ENCODE measurements around the gene DOCK2. TPM values are rescaled to one million over a fixed set of nuclear protein-coding genes. Genes with fewer than 3 reads are reported as not detected.

The DOCK2 gene
- polyA plus RNA-seq, 1 donor (not counting 4 experiments of a cell fraction or from before 2014, with no cell fraction given) = 0.21 TPM

DNA sequence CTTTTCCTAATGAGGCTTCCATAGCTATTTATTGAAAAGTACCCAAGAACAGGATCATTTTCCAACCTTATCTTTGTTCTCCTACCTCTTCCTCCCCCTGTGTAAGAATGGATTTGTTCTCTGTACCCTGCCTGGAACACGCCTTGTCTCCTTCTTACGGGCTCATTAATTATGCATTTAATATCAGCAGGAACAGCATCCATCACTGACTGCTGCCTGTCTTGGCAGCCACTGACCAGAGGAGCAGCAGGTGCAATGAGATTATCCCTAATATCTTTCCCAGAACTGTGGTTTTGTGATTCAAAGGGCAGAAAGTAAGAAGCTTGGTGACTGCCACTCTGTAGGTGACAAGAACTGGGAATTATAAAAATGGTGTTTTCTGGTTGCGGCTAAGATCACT is 362.5 kb downstream of the DOCK2 start:
- dilution Hi-C loops (cut with MboI; ENCODE audit: extremely low pct_ligation_motif_present, low sequenced_read_pairs) = no loop called here
- no peak for TF ChIP-seq EZH2 (IDR thresholded peaks at IDR 0.05; ENCODE audit: low read length)
- TF ChIP-seq, protein P1, sequence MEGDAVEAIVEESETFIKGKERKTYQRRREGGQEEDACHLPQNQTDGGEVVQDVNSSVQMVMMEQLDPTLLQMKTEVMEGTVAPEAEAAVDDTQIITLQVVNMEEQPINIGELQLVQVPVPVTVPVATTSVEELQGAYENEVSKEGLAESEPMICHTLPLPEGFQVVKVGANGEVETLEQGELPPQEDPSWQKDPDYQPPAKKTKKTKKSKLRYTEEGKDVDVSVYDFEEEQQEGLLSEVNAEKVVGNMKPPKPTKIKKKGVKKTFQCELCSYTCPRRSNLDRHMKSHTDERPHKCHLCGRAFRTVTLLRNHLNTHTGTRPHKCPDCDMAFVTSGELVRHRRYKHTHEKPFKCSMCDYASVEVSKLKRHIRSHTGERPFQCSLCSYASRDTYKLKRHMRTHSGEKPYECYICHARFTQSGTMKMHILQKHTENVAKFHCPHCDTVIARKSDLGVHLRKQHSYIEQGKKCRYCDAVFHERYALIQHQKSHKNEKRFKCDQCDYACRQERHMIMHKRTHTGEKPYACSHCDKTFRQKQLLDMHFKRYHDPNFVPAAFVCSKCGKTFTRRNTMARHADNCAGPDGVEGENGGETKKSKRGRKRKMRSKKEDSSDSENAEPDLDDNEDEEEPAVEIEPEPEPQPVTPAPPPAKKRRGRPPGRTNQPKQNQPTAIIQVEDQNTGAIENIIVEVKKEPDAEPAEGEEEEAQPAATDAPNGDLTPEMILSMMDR (optimal IDR thresholded peaks at IDR 0.05 in 1 of 3, IDR thresholded peaks at IDR 0.05 in 1 of 3, conservative IDR thresholded peaks at IDR 0.05 in 1 of 3; ENCODE audit: extremely low read depth in 1 of 3, insufficient read depth in 2 of 3, low read length in 3 of 3) = no peak
- H4K20me1 ChIP-seq (ENCODE audit: control insufficient read depth, extremely low read depth, insufficient read depth, low read length) = no peaks in the 10 kb centered on the region
- no peaks in the 10 kb centered on the region for H3K27me3 ChIP-seq (ENCODE audit: control insufficient read depth, extremely low read depth, insufficient read depth, low read length)
- H3K9me3 ChIP-seq (ENCODE audit: control insufficient read depth, low read depth, low read length) = no peaks in the 10 kb centered on the region
- H3K27ac ChIP-seq (ENCODE audit: control insufficient read depth, insufficient read depth, low read length) = no peak overlapping the region
- no peaks in the 10 kb centered on the region for H3K79me2 ChIP-seq (ENCODE audit: control insufficient read depth, insufficient read depth, low read length)
- H2AFZ ChIP-seq (ENCODE audit: control insufficient read depth, low read length) = no peak overlapping the region
- H3K4me1 ChIP-seq (ENCODE audit: control insufficient read depth, extremely low read depth, insufficient read depth, low read length) = no peaks in the 10 kb centered on the region
- H3K4me3 ChIP-seq (ENCODE audit: control insufficient read depth in 2 of 3, extremely low read depth in 1 of 3, insufficient read depth in 2 of 3, low read depth in 1 of 3, low read length in 3 of 3) = no peak overlapping the region
- no peaks in the 10 kb centered on the region for H3K9me1 ChIP-seq (ENCODE audit: control insufficient read depth, extremely low read depth, insufficient read depth, low read length)
- H3K36me3 ChIP-seq (ENCODE audit: control insufficient read depth in 2 of 2, extremely low read depth in 1 of 2, insufficient read depth in 2 of 2, low read length in 2 of 2) = no peaks in the 10 kb centered on the region
- no peak for FAIRE-seq
- DNase-seq (ENCODE audit: low read depth, low spot score) = no peak
- H3K4me2 ChIP-seq (ENCODE audit: control insufficient read depth, extremely low read depth, insufficient read depth, low read depth, low read length) = no peak overlapping the region
- H3K9ac ChIP-seq (ENCODE audit: control insufficient read depth, extremely low read depth, insufficient read depth, low read length) = no peak overlapping the region

DNA sequence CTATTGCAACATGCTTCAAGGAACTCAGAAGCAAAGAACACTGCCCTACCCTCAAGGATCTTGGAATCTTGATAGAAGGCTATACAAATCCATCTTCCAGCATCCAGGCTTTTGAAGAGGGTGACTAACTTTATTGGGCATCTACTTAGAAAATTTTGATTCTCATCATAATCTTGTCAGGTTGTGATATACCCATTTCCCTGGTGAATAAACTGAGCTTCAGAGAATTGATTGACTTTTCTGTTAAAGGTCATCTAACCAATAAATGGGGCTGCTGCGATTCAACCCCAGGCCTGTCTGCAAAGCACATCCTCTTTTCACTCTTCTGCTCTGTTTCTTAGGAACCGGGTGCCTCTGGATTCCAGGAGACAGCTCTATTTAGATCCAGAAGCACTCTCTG is 363.1 kb downstream of the DOCK2 start:
- DNase-seq (ENCODE audit: low read depth, low spot score) (no peak), FAIRE-seq (no peak)
- TF ChIP-seq, protein P1 (optimal IDR thresholded peaks at IDR 0.05 in 1 of 3, IDR thresholded peaks at IDR 0.05 in 1 of 3, conservative IDR thresholded peaks at IDR 0.05 in 1 of 3; ENCODE audit: extremely low read depth in 1 of 3, insufficient read depth in 2 of 3, low read length in 3 of 3) = no peak
- TF ChIP-seq EZH2 (IDR thresholded peaks at IDR 0.05; ENCODE audit: low read length) = no peak
- H3K4me3 ChIP-seq (ENCODE audit: control insufficient read depth in 2 of 3, extremely low read depth in 1 of 3, insufficient read depth in 2 of 3, low read depth in 1 of 3, low read length in 3 of 3) = no peak overlapping the region
- H3K4me1 ChIP-seq (ENCODE audit: control insufficient read depth, extremely low read depth, insufficient read depth, low read length) = no peaks in the 10 kb centered on the region
- H3K27ac ChIP-seq (ENCODE audit: control insufficient read depth, insufficient read depth, low read length) = no peak overlapping the region
- no peaks in the 10 kb centered on the region for H3K36me3 ChIP-seq (ENCODE audit: control insufficient read depth in 2 of 2, extremely low read depth in 1 of 2, insufficient read depth in 2 of 2, low read length in 2 of 2)
- H3K27me3 ChIP-seq (ENCODE audit: control insufficient read depth, extremely low read depth, insufficient read depth, low read length) = no peaks in the 10 kb centered on the region
- H4K20me1 ChIP-seq (ENCODE audit: control insufficient read depth, extremely low read depth, insufficient read depth, low read length) = no peaks in the 10 kb centered on the region
- H3K79me2 ChIP-seq (ENCODE audit: control insufficient read depth, insufficient read depth, low read length) = no peaks in the 10 kb centered on the region
- dilution Hi-C loops (cut with MboI; ENCODE audit: extremely low pct_ligation_motif_present, low sequenced_read_pairs) = no loop called here
- no peak overlapping the region for H3K4me2 ChIP-seq (ENCODE audit: control insufficient read depth, extremely low read depth, insufficient read depth, low read depth, low read length)
- H3K9me1 ChIP-seq (ENCODE audit: control insufficient read depth, extremely low read depth, insufficient read depth, low read length) = no peaks in the 10 kb centered on the region
- H3K9me3 ChIP-seq (ENCODE audit: control insufficient read depth, low read depth, low read length) = no peaks in the 10 kb centered on the region
- H3K9ac ChIP-seq (ENCODE audit: control insufficient read depth, extremely low read depth, insufficient read depth, low read length) = no peak overlapping the region
- H2AFZ ChIP-seq (ENCODE audit: control insufficient read depth, low read length) = no peak overlapping the region

All from keratinocyte (primary cell).